GM18951 (cell line): ENCODE results near the gene FBXO17.

Experiments used
- POLR2A ChIP-seq: IDR thresholded peaks from 4 replicates; pipeline ENCODE4 v1.6.1; 2011; ENCODE audit warnings: mild to moderate bottlenecking; ENCODE audit not compliant: insufficient read length, insufficient read depth; ENCODE audit errors: extremely low read depth
- in situ Hi-C: fragments of 300-500 bp; cut with MboI; formaldehyde crosslinking; loops from one replicate; pipeline ENCODE4 v1.12.0; 2022; ENCODE audit warnings: low sequenced_read_pairs, mixed read lengths, inconsistent platforms; ENCODE audit not compliant: unreplicated experiment

Gene FBXO17

GRCh38 chr19:38922482-38922881 is 53.1 kb downstream of the FBXO17 start:
- no peak for TF ChIP-seq POLR2A
- in situ Hi-C loops: no loop called here

- no peak for TF ChIP-seq POLR2A
These were observed 53.9 kb downstream of the FBXO17 start for GRCh38 chr19:38921420-38922274.

GRCh38 chr19:38920602-38921419 is 54.7 kb downstream of the FBXO17 start:
- in situ Hi-C loops: no loop called here
- no peak for TF ChIP-seq POLR2A

More at GRCh38 chr19:38921420-38922274, 53.9 kb downstream of the FBXO17 start:
- in situ Hi-C loops: no loop called here

- in situ Hi-C loops: no loop called here
- no peak for TF ChIP-seq POLR2A
These were observed 55.5 kb downstream of the FBXO17 start for GRCh38 chr19:38919837-38920601.

GRCh38 chr19:38918526-38918925 is 57.0 kb downstream of the FBXO17 start:
- TF ChIP-seq POLR2A: no peak
- in situ Hi-C loops: no loop called here

- TF ChIP-seq POLR2A: no peak
- in situ Hi-C loops: no loop called here
These were observed 57.5 kb downstream of the FBXO17 start for GRCh38 chr19:38917921-38918491.

GRCh38 chr19:38917516-38917915 is 58.0 kb downstream of the FBXO17 start:
- no peak for TF ChIP-seq POLR2A
- in situ Hi-C loops: no loop called here

- in situ Hi-C loops: no loop called here
These were observed 59.9 kb downstream of the FBXO17 start for GRCh38 chr19:38915329-38916321.

GRCh38 chr19:38913958-38914357 is 61.6 kb downstream of the FBXO17 start:
- in situ Hi-C loops: no loop called here
- TF ChIP-seq POLR2A: no peak

More at GRCh38 chr19:38915329-38916321, 59.9 kb downstream of the FBXO17 start:
- no peak for TF ChIP-seq POLR2A

- in situ Hi-C loops: no loop called here
- TF ChIP-seq POLR2A: no peak
These were observed 62.7 kb downstream of the FBXO17 start for GRCh38 chr19:38912600-38913514.
